Left lobe of liver (tissue), 2 donors: ENCODE data around the gene ZNF277. TPM values are rescaled to one million over a fixed set of nuclear protein-coding genes. Genes with fewer than 3 reads are reported as not detected.

Experiments
- ATAC-seq: fragments of 200-7000 bp; cut with Tn5 transposase; one replicate; pipeline ENCODE4 v1.9.1; 2020; ENCODE audit warnings: mild to moderate bottlenecking, moderate library complexity
- DNase-seq: peaks from one replicate; pipeline ENCODE4 v3.0.0-alpha.2; 2020; ENCODE audit warnings: low spot score
- total RNA-seq: library from RNA; stranded (reverse); gene quantifications from one replicate; pipeline ENCODE4 v1.2.1, GENCODE V29; 2021
- donor health status: DM: no; HTN: no; CAD: no; lungs with moderate emphysema.
- donor health status: DM: no; HTN: yes; CAD: no.

ZNF277 gene
- total RNA-seq, 1 donor from 2014 or later, result 13.8 TPM

GRCh38 chr7:112206991-112207592, 597 bp downstream of the ZNF277 start:
- ATAC-seq (no peak), DNase-seq (no peak)

- DNase-seq, result no peak
- no peak for ATAC-seq
Observed at GRCh38 chr7:112207765-112208164, 1.3 kb downstream of the ZNF277 start.

GRCh38 chr7:112211348-112211907, 4.9 kb downstream of the ZNF277 start:
- ATAC-seq (peak; percentile 58), DNase-seq (no peak)

- no peak for ATAC-seq
- DNase-seq, result no peak
Observed at GRCh38 chr7:112212571-112212970, 6.1 kb downstream of the ZNF277 start.

- DNase-seq, result no peak
- no peak for ATAC-seq
Observed at GRCh38 chr7:112213735-112214134, 7.2 kb downstream of the ZNF277 start.

- DNase-seq, result no peak
- no peak for ATAC-seq
Observed at GRCh38 chr7:112214268-112214667, 7.8 kb downstream of the ZNF277 start.

- ATAC-seq (no peak), DNase-seq (no peak)
Observed at GRCh38 chr7:112214883-112215282, 8.4 kb downstream of the ZNF277 start.

- no peak for ATAC-seq
- DNase-seq, result no peak
Observed at GRCh38 chr7:112215787-112216186, 9.3 kb downstream of the ZNF277 start.

GRCh38 chr7:112220877-112221434, 14.5 kb downstream of the ZNF277 start:
- ATAC-seq (no peak), DNase-seq (no peak)

- peak; percentile 89 for ATAC-seq
- DNase-seq, result peak; percentile 89
Observed at GRCh38 chr7:112223310-112223709, 16.8 kb downstream of the ZNF277 start.

GRCh38 chr7:112224186-112224585, 17.7 kb downstream of the ZNF277 start:
- peak; percentile 47 for ATAC-seq
- DNase-seq, result no peak

GRCh38 chr7:112225006-112225405, 18.5 kb downstream of the ZNF277 start:
- ATAC-seq (no peak), DNase-seq (no peak)

- DNase-seq (no peak), ATAC-seq (no peak)
Observed at GRCh38 chr7:112226701-112227276, 20.3 kb downstream of the ZNF277 start.

GRCh38 chr7:112228632-112229031, 22.1 kb downstream of the ZNF277 start:
- no peak for DNase-seq
- ATAC-seq, result peak; percentile 42

- DNase-seq, result no peak
- ATAC-seq, result peak; percentile 53
Observed at GRCh38 chr7:112232212-112232978, 25.9 kb downstream of the ZNF277 start.

GRCh38 chr7:112233048-112233697, 26.7 kb downstream of the ZNF277 start:
- peak; percentile 85 for ATAC-seq
- DNase-seq, result no peak

- DNase-seq (no peak), ATAC-seq (no peak)
Observed at GRCh38 chr7:112234147-112234546, 27.7 kb downstream of the ZNF277 start.

- DNase-seq (no peak), ATAC-seq (no peak)
Observed at GRCh38 chr7:112236597-112236996, 30.1 kb downstream of the ZNF277 start.

- ATAC-seq (no peak), DNase-seq (no peak)
Observed at GRCh38 chr7:112238330-112238729, 31.8 kb downstream of the ZNF277 start.

- DNase-seq (peak; percentile 60), ATAC-seq (peak; percentile 98)
Observed at GRCh38 chr7:112238852-112239610, 32.5 kb downstream of the ZNF277 start.
